GM18519 (cell line): ENCODE data around the gene KCNT1.

ENCODE experiments used
- ATAC-seq: cut with Tn5 transposase; IDR thresholded peaks from one replicate; pipeline ENCODE4 v1.9.1; 2021; ENCODE audit warnings: mild to moderate bottlenecking, moderate library complexity; ENCODE audit not compliant: unreplicated experiment, low FRiP score

Gene KCNT1

DNA sequence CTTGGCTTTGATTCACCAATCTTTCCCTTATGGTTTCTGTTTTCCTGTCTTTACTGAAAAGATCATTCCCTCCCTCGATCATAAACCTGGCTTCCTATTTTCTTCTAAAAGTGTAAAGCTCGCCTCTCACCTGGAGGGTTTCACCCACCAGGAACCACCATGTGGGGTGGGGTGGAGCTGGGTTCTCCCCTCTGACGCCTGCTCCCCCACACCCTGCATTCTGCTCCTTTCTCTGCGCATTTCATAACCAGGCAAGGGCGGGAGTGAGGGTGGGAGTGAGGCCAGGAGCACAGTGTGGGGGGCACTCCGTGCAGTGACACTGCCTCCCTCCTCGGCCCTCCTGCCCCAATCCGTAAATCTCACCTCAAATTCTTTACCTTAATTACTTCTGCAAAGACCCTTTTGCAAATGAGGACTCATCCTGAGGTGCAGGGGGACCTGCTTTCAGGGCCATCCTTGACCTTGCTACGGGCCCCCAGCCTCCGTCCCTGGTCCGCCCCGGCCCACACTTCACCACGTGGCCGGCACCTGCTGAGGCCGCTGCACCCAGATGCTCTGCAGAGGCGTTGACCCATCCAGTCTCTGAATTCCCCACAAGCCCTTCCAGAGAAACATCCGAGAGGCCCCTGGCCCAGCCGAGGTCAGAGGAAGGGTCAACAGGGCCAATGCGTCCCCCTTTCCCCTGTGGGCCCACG lies 59.3 kb downstream of the KCNT1 start:
- no peak for ATAC-seq

GRCh38 chr9:135761845-135762168 lies 59.8 kb downstream of the KCNT1 start:
- no peak for ATAC-seq

DNA sequence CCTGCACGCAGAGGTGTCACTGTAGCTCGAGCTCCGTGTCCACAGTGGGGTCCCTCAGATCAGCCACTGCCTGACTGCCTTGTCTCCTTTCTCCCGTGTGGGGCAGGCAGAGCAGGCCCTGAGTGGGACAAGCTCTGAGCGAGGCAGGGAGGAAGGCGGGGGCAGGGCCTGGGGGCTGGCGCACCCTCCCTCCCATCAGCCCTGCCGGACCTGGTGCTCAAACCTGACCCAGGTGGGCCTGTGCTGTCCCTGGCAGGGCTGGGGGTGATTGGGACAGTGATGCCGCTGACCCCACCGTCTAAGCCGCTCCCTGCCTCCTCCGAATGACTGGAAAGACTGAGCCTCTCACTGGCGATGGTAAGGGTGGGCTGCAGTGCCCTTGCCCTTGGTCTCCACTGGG lies 60.9 kb downstream of the KCNT1 start:
- ATAC-seq: no peak

DNA sequence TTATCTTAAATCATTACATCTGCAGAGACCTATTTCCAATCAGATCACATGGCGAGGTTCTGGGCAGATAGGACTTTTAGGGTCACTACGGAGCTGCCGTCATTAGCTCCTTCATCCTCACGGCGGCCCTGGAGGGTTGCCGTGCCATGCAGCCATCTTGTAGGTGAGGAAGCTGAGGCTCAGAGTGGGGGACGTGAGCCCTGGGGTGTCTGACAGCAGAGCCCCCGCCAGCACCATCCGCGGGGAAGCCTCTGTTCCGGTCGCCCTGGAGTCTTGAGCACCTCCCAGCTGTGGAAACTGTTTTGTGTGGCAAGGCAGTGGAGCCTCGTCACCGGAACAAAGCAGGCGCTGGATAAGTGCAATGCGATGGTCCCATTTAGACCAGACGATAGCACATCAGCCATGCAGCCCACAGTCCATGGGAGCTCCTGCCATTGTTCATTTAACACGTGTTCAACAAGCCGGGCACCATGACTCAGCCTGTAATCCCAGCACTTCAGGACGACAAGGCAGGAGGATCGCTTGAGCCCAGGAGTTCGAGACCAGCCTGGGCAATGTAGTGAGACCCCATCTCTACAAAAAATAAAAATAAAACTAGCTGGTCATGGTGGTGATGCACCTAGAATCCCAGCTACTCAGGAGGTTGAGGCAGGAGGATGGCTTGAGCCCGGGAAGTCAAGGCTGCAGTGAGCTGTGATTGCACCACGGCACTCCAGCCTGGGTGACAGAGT lies 61.9 kb downstream of the KCNT1 start:
- ATAC-seq: no peak

- ATAC-seq: no peak
Observed at GRCh38 chr9:135764731-135765130, 62.7 kb downstream of the KCNT1 start.

- no peak for ATAC-seq
Observed at GRCh38 chr9:135765416-135765815, 63.4 kb downstream of the KCNT1 start.

DNA sequence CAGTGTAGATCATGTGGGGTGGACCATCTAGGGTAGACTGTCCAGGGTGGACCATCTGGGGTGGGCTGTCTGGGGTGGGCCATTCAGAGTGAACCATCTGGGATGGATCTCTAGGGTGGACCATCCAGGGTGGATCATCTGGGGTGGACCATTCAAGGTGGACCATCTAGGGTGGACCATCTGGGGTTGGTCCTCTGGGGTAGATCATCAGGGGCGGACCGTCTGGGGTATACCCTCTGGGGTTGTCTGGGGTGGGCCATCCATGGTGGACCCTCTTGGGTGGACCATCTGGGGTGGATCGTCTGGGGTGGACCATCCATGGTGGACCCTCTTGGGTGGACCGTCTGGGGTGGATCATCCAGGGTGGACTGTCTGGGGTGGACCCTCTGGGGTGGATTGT lies 64.3 kb downstream of the KCNT1 start:
- no peak for ATAC-seq

- ATAC-seq: no peak
Observed at GRCh38 chr9:135766707-135767106, 64.7 kb downstream of the KCNT1 start.

GRCh38 chr9:135768516-135769218 lies 66.7 kb downstream of the KCNT1 start:
- no peak for ATAC-seq

DNA sequence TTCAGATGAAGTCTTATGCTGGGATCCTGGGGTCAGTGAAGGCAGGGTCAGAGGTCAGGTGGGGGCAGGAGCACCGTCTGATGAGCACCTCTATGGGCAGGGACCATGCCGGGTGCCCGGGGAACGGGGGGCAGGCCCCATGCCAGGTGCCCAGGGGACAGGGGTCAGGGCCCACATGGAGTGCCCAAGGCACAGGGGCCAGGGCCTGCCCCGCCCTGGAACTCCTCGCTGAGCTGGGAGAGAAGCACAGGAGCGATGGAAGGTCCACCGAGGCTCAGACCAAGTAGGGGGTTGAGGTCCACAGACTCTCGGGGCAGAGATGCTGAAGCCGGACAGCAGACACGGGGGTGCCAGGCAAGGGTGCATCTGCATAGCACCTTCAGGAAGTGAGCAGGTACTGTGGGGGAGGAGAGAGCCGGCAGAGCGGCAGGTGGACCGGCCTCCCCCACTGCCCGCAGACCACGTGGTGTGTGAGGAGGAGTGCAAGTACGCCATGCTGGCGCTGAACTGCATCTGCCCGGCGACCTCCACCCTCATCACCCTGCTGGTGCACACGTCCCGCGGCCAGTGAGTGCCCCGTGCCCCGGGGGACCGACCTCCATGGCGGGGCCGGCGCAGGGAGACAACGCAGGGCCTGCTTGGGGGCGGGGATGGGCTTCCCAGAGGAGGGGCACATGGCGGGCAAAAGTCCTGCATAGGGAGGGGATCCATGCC lies 67.7 kb downstream of the KCNT1 start:
- ATAC-seq: no peak

DNA sequence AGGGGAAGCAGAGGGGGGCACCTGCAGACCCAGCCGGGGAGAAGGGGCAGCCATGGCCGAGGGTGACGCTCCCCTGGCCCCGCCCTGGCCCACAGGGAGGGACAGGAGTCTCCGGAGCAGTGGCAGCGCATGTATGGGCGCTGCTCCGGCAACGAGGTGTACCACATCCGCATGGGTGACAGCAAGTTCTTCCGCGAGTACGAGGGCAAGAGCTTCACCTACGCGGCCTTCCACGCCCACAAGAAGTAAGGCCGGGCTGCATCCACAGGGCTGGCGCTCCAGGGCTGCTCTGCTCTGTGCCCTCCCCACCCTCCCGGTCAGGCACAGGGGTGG lies 68.2 kb downstream of the KCNT1 start:
- ATAC-seq: no peak

GRCh38 chr9:135770771-135771170 lies 68.8 kb downstream of the KCNT1 start:
- no peak for ATAC-seq

- ATAC-seq: no peak
Observed at GRCh38 chr9:135771401-135772051, 69.5 kb downstream of the KCNT1 start.

DNA sequence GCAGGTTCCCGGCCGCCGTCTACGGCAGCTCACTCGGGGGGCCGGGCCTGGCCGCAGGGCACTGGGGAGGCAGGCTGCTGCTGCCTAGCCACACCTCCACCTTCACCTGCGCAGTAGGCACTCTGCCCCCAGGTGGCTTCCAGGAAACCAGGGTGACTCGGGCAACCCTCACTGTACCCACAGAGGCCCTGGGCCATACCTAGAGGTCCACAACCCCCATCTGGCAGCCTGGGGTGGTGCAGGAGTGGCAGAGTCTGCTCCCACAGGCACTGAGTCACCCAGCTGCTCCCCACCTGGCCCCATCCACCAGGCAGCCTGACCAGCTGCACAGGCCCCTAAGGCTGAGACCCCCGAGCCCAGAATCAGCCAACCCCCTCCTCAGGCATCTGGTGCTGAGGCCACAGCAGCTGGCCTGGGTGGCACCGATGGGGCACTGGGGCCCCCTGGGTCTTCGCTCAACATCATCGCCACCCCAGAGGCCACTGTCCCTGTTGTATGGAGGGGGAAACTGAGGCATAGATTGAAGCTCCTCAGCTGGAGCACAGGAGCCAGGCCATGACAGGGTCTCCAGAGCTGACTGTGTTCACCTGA lies 70.2 kb downstream of the KCNT1 start:
- no peak for ATAC-seq

DNA sequence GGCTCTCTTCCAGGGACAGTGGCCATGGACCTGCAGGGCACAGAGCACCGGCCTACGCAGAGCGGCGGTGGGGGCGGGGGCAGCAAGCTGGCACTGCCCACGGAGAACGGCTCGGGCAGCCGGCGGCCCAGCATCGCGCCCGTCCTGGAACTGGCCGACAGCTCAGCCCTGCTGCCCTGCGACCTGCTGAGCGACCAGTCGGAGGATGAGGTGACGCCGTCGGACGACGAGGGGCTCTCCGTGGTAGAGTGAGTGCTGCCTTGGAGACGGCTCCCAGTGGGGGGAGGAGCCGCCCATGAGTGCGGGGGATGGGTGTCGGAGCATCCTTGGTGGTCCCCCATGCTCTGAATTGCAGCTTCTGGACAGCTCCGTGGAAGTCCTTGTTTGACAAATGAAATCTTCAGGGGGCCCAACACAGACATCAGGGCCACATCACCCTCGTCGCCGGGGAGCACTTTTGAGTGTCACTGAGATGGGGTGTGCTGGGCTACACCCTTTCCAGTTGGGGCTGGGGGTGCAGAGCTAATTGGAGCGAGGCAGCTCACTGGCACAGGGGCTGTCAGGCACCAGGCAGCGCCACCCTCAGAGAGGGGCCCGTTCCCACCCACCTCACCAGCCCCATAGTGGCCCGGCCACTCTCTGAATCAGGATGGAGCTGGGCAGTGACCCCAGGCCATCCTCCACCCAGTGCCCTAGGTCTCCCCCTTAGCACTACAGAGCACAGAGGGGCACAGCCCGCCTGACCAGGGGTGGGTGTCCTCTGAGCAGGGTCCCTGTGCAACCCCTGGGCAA lies 70.9 kb downstream of the KCNT1 start:
- no peak for ATAC-seq

- ATAC-seq: no peak
Observed at GRCh38 chr9:135773530-135774238, 71.7 kb downstream of the KCNT1 start.

DNA sequence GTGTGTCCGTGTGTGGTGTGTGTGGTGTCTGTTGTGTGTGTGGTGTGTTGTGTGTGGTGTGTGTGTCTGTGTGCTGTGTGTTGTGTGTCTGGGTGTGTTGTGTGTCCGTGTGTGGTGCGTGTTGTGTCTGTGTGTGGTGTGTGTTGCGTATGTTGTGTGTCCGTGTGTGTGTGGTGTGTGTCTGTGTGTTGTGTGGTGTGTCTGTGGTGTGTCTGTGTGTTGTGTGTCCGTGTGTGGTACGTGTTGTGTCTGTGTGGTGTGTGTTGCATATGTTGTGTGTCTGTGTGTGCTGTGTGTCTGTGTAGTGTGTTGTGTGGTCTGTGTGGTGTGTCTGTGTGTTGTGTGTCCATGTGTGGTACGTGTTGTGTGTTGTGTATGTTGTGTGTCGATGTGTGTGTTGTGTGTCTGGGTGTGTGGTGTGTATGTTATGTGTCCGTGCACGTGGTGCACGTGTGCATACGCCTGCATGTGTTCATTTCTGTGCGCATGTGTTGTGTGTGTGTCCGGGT lies 72.3 kb downstream of the KCNT1 start:
- ATAC-seq: no peak

DNA sequence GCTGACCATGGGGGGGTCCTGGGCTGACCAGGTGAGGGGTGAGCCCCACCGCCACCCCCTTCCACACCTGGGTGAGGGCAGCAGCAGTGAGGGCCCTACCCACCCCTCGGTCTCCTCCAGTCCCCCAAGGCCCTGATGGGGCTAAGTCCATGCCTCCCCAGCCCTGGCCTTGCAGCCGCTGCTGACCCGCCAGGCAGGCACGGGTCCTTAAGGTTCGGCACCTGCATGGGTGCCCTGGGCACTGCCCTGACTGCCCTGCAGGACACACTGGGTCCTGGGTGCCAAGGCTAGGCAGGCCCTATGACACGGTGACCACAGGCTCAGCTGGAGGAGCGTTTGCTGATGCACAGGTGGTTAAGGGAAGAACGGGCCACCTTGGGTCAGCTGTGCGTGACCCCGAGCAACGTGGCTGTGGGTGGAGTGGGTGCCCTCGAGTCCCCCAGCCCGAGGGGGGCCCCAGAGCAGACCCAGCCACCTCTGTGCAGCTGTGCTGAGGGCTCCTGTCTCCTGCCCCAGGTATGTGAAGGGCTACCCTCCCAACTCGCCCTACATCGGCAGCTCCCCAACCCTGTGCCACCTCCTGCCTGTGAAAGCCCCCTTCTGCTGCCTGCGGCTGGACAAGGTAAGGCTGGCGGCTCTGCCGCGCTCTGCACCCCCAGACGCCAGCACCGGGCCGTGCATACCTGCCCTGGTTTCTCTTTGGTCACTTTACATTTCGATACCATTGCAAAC lies 73.0 kb downstream of the KCNT1 start:
- ATAC-seq: no peak
